Stimulated activated memory B cell treated with anti-CD40 and anti-IgM and Interleukin-4, amounts not matched to agents 10 μg/mL and 1 μg/mL and 100 μg/mL, for 72 hours (primary cell): Measurements from ENCODE around the gene WFDC5.

Experiments
- ATAC-seq: fragments of 150-1000 bp; cut with Tn5 transposase; 2 replicates; pipeline ENCODE4 v1.10.0; 2021
- H3K27ac Mint-ChIP-seq: one replicate; pipeline ENCODE4 v1.8.0; 2022; ENCODE audit warnings: mild to moderate bottlenecking, mixed read lengths
- H3K27me3 Mint-ChIP-seq: one replicate; pipeline ENCODE4 v1.8.0; 2022; ENCODE audit warnings: mixed read lengths
- H3K36me3 Mint-ChIP-seq: one replicate; pipeline ENCODE4 v1.8.0; 2022; ENCODE audit warnings: mixed read lengths
- H3K4me1 Mint-ChIP-seq: one replicate; pipeline ENCODE4 v1.8.0; 2022; ENCODE audit warnings: mixed read lengths
- H3K4me3 Mint-ChIP-seq: one replicate; pipeline ENCODE4 v1.8.0; 2022; ENCODE audit warnings: mild to moderate bottlenecking, moderate library complexity, mixed read lengths
- H3K9me3 Mint-ChIP-seq: one replicate; pipeline ENCODE4 v1.8.0; 2022; ENCODE audit warnings: mixed read lengths

The WFDC5 gene

DNA sequence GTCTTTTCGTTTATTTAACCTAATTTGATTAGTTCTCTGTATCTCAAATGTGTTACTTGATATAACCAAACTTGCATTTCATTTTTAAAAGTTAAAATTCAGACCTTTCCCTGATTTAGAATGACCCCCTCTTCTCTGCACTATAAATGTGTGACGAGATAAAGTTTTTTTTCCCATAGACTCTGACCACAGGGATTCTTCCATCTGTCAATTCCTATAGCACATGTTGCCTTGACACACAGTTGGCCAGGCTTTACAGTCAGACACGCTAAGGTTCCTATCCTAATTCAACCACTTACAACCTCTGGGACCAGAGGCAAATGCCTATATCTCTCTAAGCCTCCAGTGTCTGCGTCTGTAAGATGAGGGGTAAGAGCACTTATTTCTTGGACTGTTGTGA lies 54.7 kb downstream of the WFDC5 start:
- H3K9me3 Mint-ChIP-seq = no peaks in the 10 kb centered on the region
- no peaks in the 10 kb centered on the region for H3K27me3 Mint-ChIP-seq
- peaks cover 83% of the 10 kb centered on the region for H3K4me1 Mint-ChIP-seq
- H3K36me3 Mint-ChIP-seq = peaks cover 73% of the 10 kb centered on the region
- H3K4me3 Mint-ChIP-seq = no peak overlapping the region
- ATAC-seq = no peak
- peak overlapping the region; percentile 11 for H3K27ac Mint-ChIP-seq
